Neural crest cell (in vitro differentiated cells): ENCODE data around the gene MTHFSD. TPM values are rescaled to one million over a fixed set of nuclear protein-coding genes. Genes with fewer than 3 reads are reported as not detected.

Experiments
- DNase-seq: peaks from one replicate; pipeline ENCODE4 v3.0.0; 2021; ENCODE audit warnings: low read depth, mixed read lengths, low spot score
- H3K27ac Mint-ChIP-seq: one replicate; pipeline ENCODE4 v1.8.0; 2021; ENCODE audit warnings: mild to moderate bottlenecking, mixed read lengths; ENCODE audit not compliant: unreplicated experiment
- H3K27me3 Mint-ChIP-seq: 2 replicates; pipeline ENCODE4 v1.8.0; 2021; ENCODE audit warnings: low read depth, mild to moderate bottlenecking, mixed read lengths
- H3K36me3 Mint-ChIP-seq: 2 replicates; pipeline ENCODE4 v1.8.0; 2021; ENCODE audit warnings: low read depth, mild to moderate bottlenecking, mixed read lengths
- H3K4me1 Mint-ChIP-seq: 2 replicates; pipeline ENCODE4 v1.8.0; 2021; ENCODE audit warnings: mixed read lengths
- H3K4me3 Mint-ChIP-seq: one replicate; pipeline ENCODE4 v1.8.0; 2021; ENCODE audit warnings: mild to moderate bottlenecking, mixed read lengths
- H3K9me3 Mint-ChIP-seq: 2 replicates; pipeline ENCODE4 v1.8.0; 2021; ENCODE audit warnings: mixed read lengths
- total RNA-seq: library from RNA; stranded (reverse); gene quantifications from 2 replicates; pipeline ENCODE4 v1.2.1, GENCODE V29; 2021
- TF ChIP-seq, protein P1 (sequence below): fragments of 200-600 bp; sonication (generic); conservative IDR thresholded peaks from 2 replicates; pipeline ENCODE4 v1.5.0; 2021; ENCODE audit warnings: antibody characterized with exemption, mild to moderate bottlenecking

The MTHFSD gene
- total RNA-seq, 1 donor from 2014 or later: 14.0 TPM

- H3K4me1 Mint-ChIP-seq: peaks cover 20% of the 10 kb centered on the region
- H3K27me3 Mint-ChIP-seq: peaks cover 80% of the 10 kb centered on the region
- TF ChIP-seq, protein P1, sequence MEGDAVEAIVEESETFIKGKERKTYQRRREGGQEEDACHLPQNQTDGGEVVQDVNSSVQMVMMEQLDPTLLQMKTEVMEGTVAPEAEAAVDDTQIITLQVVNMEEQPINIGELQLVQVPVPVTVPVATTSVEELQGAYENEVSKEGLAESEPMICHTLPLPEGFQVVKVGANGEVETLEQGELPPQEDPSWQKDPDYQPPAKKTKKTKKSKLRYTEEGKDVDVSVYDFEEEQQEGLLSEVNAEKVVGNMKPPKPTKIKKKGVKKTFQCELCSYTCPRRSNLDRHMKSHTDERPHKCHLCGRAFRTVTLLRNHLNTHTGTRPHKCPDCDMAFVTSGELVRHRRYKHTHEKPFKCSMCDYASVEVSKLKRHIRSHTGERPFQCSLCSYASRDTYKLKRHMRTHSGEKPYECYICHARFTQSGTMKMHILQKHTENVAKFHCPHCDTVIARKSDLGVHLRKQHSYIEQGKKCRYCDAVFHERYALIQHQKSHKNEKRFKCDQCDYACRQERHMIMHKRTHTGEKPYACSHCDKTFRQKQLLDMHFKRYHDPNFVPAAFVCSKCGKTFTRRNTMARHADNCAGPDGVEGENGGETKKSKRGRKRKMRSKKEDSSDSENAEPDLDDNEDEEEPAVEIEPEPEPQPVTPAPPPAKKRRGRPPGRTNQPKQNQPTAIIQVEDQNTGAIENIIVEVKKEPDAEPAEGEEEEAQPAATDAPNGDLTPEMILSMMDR: no peak
- peaks cover 5% of the 10 kb centered on the region for H3K9me3 Mint-ChIP-seq
- no peak for DNase-seq
- H3K36me3 Mint-ChIP-seq: peaks cover 3% of the 10 kb centered on the region
- H3K4me3 Mint-ChIP-seq: no peak overlapping the region
- H3K27ac Mint-ChIP-seq: no peak overlapping the region
Measured at GRCh38 chr16:86484240-86484639, 70.8 kb downstream of the MTHFSD start.

DNA sequence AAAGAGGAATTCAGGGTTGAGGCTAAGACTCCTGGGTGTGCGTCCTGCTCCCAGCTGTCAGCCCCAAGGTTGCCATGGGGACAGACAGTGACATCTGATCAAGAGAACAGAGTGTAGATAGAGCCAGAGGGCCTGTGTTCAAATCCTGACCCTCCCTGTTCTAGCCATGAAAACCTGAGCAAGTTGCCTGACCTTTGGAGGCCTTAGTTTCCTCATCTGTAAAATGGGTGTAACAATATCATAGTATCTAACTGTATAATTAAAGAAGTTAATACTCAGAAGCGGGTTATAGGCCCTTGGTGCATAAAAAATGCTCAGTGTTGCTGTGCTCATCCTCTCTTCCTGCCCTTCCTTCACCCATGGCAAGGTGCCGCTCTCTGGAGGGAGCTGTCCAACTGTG, 73.4 kb downstream of the MTHFSD start:
- H3K4me1 Mint-ChIP-seq: peaks cover 21% of the 10 kb centered on the region
- H3K4me3 Mint-ChIP-seq: no peak overlapping the region
- peak overlapping the region; percentile 50 for H3K27ac Mint-ChIP-seq
- peaks cover 5% of the 10 kb centered on the region for H3K9me3 Mint-ChIP-seq
- no peak for DNase-seq
- peaks cover 71% of the 10 kb centered on the region for H3K27me3 Mint-ChIP-seq
- TF ChIP-seq, protein P1: no peak
- H3K36me3 Mint-ChIP-seq: peaks cover 3% of the 10 kb centered on the region

DNA sequence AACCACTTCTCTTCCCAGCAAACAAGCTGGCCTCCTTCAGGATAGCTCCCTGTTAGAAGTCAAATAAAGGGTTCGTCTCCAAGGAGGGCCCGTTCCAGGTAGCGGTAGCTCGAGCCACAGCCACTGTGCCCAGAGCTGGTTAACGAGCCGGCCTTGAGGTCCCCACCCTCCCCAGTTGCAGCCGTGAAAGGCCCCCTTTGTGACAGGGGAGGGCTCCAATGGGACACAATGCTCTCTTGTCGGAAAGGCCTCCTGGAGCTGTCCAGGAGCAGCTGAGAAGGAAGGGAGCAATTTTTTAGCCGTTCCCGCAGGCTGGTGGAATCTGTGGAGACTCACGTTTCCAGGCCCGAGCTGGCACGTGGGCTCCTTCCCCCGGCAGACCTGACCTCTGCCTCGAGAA, 74.6 kb downstream of the MTHFSD start:
- TF ChIP-seq, protein P1: no peak
- no peak for DNase-seq
- H3K4me1 Mint-ChIP-seq: peaks cover 21% of the 10 kb centered on the region
- peaks cover 69% of the 10 kb centered on the region for H3K27me3 Mint-ChIP-seq
- peaks cover 5% of the 10 kb centered on the region for H3K9me3 Mint-ChIP-seq
- H3K27ac Mint-ChIP-seq: no peak overlapping the region
- H3K36me3 Mint-ChIP-seq: peaks cover 3% of the 10 kb centered on the region
- H3K4me3 Mint-ChIP-seq: no peak overlapping the region

Other genes with a start within 250 kb of the MTHFSD start
- not detected in 2 replicates for gene FOXF1, start 44.7 kb downstream of the MTHFSD start, total RNA-seq
- 0.11 TPM in 1 of 2 replicates, not detected in the other for gene FOXC2, start 11.6 kb upstream of the MTHFSD start, total RNA-seq
- 0.09 and 0.18 TPM in 2 replicates for gene FOXL1, start 23.3 kb upstream of the MTHFSD start, total RNA-seq